Ramos (cell line): Measurements from ENCODE around the gene NDUFS2.

Source experiments
- in situ Hi-C: fragments of 300-500 bp; cut with MboI; formaldehyde crosslinking; loops from one replicate; pipeline ENCODE4 v1.14.3; 2022; ENCODE audit warnings: low sequenced_read_pairs; ENCODE audit not compliant: unreplicated experiment

The NDUFS2 gene

GRCh38 chr1:161171696-161172095 lies 30.5 kb upstream of the NDUFS2 start:
- in situ Hi-C loops: no loop called here

GRCh38 chr1:161172349-161172748 lies 29.8 kb upstream of the NDUFS2 start:
- in situ Hi-C loops: no loop called here

GRCh38 chr1:161172776-161173376 lies 29.3 kb upstream of the NDUFS2 start:
- in situ Hi-C loops: no loop called here

- in situ Hi-C loops: no loop called here
Observed at GRCh38 chr1:161173711-161174110, 28.5 kb upstream of the NDUFS2 start.

GRCh38 chr1:161174911-161175310 lies 27.3 kb upstream of the NDUFS2 start:
- in situ Hi-C loops: no loop called here

- in situ Hi-C loops: no loop called here
Observed at GRCh38 chr1:161175771-161176453, 26.3 kb upstream of the NDUFS2 start.

- in situ Hi-C loops: no loop called here
Observed at GRCh38 chr1:161176468-161177111, 25.6 kb upstream of the NDUFS2 start.

GRCh38 chr1:161177112-161177935 lies 24.8 kb upstream of the NDUFS2 start, which contains the start of gene B4GALT3:
TSS of gene B4GALT3 (minus strand) at chr1:161177507. CDS start at chr1:161176060, 1,447 bp downstream.
- in situ Hi-C loops: no loop called here

- in situ Hi-C loops: no loop called here
Observed at GRCh38 chr1:161177936-161178244, 24.3 kb upstream of the NDUFS2 start.

- in situ Hi-C loops: no loop called here
Observed at GRCh38 chr1:161179698-161180097, 22.5 kb upstream of the NDUFS2 start.

- in situ Hi-C loops: no loop called here
Observed at GRCh38 chr1:161180639-161181038, 21.5 kb upstream of the NDUFS2 start.

- in situ Hi-C loops: no loop called here
Observed at GRCh38 chr1:161182214-161182613, 20.0 kb upstream of the NDUFS2 start.

GRCh38 chr1:161185282-161185682 lies 16.9 kb upstream of the NDUFS2 start:
- in situ Hi-C loops: no loop called here

- in situ Hi-C loops: no loop called here
Observed at GRCh38 chr1:161185732-161186311, 16.3 kb upstream of the NDUFS2 start.

GRCh38 chr1:161187311-161187710 lies 14.9 kb upstream of the NDUFS2 start:
- in situ Hi-C loops: no loop called here

GRCh38 chr1:161188381-161188780 lies 13.8 kb upstream of the NDUFS2 start:
- in situ Hi-C loops: no loop called here

- in situ Hi-C loops: no loop called here
Observed at GRCh38 chr1:161189036-161189435, 13.1 kb upstream of the NDUFS2 start.

GRCh38 chr1:161190962-161191521 lies 11.1 kb upstream of the NDUFS2 start:
- in situ Hi-C loops: no loop called here

GRCh38 chr1:161191971-161192370 lies 10.2 kb upstream of the NDUFS2 start:
- in situ Hi-C loops: no loop called here
